Neural cell (in vitro differentiated cells): ENCODE results near the gene MS4A14.

Experiments used
- POLR2AphosphoS5 ChIP-seq: IDR thresholded peaks from 2 replicates; pipeline ENCODE4 v1.6.1; 2012
- TF ChIP-seq, protein P1 (sequence below): fragments of 450-650 bp; IDR thresholded peaks from 2 replicates; pipeline ENCODE4 v1.5.1; 2014; ENCODE audit warnings: antibody characterized with exemption, mild to moderate bottlenecking, moderate library complexity; ENCODE audit not compliant: poor library complexity, severe bottlenecking

DNA sequence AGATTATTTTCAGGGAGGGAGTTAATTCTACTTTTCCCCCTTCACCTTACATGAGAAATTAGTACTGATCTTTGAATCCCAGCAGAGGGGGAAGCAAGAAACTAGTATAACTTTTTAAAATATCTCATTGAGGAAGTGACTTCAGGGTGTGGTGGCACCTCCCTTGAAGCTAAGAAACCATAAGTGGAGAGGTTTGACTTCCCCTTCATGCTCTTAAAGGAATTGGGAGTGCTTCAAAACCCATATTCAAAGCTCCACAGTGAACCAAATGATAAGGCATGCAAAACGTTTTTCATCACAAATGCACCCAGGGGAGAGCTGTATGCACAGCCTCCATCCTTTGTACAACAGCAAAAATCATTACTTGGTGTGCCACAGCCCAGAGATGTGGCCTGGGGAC, 540 bp downstream of the MS4A14 start:
- TF ChIP-seq, protein P1, sequence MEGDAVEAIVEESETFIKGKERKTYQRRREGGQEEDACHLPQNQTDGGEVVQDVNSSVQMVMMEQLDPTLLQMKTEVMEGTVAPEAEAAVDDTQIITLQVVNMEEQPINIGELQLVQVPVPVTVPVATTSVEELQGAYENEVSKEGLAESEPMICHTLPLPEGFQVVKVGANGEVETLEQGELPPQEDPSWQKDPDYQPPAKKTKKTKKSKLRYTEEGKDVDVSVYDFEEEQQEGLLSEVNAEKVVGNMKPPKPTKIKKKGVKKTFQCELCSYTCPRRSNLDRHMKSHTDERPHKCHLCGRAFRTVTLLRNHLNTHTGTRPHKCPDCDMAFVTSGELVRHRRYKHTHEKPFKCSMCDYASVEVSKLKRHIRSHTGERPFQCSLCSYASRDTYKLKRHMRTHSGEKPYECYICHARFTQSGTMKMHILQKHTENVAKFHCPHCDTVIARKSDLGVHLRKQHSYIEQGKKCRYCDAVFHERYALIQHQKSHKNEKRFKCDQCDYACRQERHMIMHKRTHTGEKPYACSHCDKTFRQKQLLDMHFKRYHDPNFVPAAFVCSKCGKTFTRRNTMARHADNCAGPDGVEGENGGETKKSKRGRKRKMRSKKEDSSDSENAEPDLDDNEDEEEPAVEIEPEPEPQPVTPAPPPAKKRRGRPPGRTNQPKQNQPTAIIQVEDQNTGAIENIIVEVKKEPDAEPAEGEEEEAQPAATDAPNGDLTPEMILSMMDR = no peak
- TF ChIP-seq POLR2AphosphoS5 = no peak
